Measurements from ENCODE around the gene PDCD5.

GRCh38 chr19:32563761-32564160, 17.2 kb upstream of the PDCD5 start:
- TF ChIP-seq POLR2A (IDR thresholded peaks at IDR 0.05) (no peak), POLR2AphosphoS5 (IDR thresholded peaks at IDR 0.05) (no peak), EP300 (IDR thresholded peaks at IDR 0.05; ENCODE audit: low read depth) (no peak)
- TF ChIP-seq, protein P1, sequence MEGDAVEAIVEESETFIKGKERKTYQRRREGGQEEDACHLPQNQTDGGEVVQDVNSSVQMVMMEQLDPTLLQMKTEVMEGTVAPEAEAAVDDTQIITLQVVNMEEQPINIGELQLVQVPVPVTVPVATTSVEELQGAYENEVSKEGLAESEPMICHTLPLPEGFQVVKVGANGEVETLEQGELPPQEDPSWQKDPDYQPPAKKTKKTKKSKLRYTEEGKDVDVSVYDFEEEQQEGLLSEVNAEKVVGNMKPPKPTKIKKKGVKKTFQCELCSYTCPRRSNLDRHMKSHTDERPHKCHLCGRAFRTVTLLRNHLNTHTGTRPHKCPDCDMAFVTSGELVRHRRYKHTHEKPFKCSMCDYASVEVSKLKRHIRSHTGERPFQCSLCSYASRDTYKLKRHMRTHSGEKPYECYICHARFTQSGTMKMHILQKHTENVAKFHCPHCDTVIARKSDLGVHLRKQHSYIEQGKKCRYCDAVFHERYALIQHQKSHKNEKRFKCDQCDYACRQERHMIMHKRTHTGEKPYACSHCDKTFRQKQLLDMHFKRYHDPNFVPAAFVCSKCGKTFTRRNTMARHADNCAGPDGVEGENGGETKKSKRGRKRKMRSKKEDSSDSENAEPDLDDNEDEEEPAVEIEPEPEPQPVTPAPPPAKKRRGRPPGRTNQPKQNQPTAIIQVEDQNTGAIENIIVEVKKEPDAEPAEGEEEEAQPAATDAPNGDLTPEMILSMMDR (IDR thresholded peaks at IDR 0.05), result no peak
